NCI-H146 treated with DMSO at 0.1 percent for 48 hours (cell line): ENCODE results near the gene HNMT.
"Not testable (repeated sequence)": the region's sequence is repeated elsewhere in the genome, so short reads cannot be mapped to it uniquely, and the experiment has no call there.

Experiments used
- DNase-seq: peaks from one replicate; lab custom pipeline; 2025; ENCODE audit not compliant: unreplicated experiment; lab: John Stamatoyannopoulos, UW

The HNMT gene

GRCh38 chr2:137973280-137973679 is 9.0 kb downstream of the HNMT start:
- DNase-seq = no peak

DNA sequence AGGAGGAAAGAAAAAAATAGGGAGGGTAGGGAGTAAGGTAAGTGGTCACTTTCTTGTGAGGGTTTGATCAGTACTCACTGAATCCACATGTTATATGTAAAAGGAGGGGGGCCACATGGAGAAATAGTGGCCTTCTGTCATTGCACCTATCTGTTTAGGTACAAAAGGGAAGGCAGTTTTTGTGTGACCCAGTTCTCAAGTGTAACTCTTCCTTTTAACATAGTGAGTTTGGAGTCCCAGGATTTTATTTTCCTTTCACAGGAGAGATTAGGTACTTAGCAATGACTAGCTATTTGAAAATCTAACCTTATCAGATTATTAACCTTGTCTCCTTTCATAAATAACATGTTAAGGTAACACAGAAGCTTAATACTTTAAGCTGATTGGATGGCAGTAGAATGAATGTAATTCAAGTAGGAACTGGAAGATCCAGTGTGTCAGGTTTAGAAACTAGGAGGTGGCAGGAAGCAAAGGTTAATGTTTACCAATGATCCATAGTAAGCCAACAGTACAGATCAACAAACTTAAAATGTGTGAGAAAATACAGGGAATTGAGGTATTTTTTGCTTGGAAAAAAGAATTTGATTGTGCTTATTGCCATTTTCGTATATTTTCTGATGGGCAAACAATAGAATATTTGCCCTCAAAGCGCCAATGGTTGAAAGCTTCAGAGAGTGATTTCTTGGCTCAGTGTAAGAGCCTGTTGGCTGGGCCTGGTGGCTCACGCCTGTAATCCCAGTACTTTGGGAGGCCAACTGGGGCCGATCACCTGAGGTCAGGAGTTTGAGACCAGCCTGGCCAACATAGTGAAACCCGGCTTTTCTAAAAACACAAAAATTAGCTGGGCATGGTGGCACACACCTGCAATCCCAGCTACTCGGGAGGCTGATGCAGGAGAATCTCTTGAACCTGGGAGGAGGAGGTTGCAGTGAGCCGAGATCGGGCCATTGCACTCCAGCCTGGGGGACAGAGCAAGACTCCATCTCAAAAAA is 11.3 kb downstream of the HNMT start:
- DNase-seq = no peak

DNA sequence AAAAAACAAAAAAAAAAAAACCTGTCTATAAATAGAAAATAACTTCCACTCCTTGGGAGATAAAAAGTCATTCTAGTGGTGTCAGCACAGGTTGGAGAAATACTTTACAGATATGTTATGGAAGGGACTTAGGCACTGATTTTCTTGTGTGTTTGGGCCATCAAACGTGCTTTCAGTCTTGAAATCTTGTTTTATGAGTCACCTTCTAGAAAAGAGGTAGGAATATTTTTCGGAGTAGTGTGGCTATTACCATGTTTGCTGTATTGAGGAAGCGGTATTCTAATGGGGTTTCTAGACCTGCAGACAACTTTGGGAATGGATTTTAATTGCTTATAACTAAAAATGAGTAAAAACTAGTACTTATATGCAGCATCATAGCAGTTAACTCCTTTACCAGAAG is 12.0 kb downstream of the HNMT start:
- DNase-seq = no peak

DNA sequence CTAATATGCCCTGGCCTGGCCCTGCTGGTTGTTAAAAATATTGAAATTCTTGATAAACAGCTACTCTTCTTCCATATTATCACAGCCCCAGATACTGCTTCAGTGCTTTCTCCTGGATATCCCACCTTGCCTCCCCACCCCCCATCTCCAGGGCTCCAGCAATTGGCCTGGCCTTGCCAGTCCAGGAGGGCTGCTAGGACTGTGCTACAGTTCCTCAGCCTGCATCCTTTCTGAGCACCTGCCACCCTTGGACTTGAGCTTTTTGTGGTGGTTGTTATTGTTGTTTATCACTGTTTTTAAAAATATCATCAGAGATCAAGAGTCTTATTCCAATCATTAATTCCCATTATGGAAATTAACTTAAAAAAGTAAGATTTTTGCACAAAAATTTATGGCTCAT is 13.5 kb downstream of the HNMT start:
- DNase-seq = no peak

- DNase-seq = no peak
Observed at GRCh38 chr2:137980459-137980858, 16.2 kb downstream of the HNMT start.

- DNase-seq = no peak
Observed at GRCh38 chr2:137981112-137981656, 16.9 kb downstream of the HNMT start.

DNA sequence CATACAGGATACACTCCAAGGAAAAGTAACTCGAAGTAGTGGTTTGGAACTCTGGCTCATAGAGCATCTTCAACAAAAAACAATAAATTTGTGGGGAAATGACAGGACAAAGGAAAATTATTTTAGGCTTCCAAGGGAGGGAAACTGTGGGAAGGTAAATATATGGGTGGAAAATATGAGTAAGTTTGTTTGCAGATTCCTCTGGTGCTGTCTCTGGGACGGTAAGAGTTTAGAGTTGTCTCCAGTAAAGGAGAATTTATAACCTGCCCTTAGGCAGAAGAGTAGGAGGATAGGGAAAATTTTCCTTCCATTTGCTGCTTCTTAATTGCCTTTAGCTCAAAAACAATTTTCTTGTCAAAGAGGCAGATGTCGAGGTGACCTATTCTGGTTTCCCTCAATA is 19.3 kb downstream of the HNMT start:
- no peak for DNase-seq

GRCh38 chr2:137986268-137986667 is 22.0 kb downstream of the HNMT start:
- DNase-seq = no peak

DNA sequence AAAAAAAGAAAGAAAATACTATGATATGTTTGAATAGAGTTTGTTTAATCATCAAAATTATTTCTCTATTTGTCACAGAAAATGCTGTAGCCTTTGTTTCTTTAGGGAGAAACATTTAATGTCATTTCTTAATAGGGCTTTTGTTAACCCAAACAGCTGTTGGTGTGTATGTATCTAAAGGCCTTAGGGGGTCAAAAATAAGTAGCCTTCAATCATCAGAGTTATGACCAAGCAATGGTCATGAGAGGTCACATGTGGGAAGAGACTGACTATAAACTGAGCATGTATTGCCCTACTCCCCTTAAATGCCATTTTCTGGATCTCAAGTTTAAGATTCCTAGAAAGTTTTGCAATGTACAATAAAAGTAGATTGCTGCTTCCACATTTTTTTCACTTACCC is 22.7 kb downstream of the HNMT start:
- no peak for DNase-seq

DNA sequence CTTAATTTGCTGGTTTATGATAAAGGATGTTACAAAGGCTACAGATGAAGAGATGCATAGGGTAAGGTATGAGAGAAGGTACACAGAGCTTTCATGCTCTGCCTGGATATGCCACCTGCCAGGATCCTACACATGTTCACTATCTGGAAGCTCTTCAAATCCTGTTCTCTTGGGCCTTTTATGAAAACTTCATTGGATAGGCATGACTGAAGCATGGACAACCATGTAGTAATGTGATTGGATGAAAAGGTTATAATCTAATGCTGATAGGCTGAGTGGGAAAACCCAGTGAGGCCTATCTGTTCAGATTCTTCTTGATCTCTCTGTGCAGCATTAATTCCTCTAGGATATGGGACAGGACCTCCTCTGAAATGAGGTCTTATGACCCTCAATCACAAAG is 26.8 kb downstream of the HNMT start:
- DNase-seq = no peak

GRCh38 chr2:137992039-137992646 is 27.9 kb downstream of the HNMT start:
- DNase-seq = no peak

GRCh38 chr2:137993715-137994476 is 29.6 kb downstream of the HNMT start:
- not testable (repeated sequence) for DNase-seq

DNA sequence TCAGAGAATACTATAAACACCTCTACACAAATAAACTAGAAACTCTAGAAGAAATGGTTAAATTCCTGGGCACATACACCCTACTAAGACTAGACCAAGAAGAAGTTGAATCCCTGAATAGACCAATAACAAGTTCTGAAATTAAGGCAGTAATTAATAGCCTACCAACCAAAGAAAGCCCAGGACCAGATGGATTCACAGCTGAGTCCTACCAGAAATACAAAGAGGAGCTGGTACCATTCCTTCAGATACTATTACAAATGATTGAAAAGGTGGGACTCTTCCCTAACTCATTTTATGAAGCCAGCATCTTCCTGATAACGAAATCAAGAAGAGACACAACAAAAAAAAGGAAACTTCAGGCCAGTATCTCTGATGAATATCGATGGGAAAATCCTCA is 31.1 kb downstream of the HNMT start:
- DNase-seq = not testable (repeated sequence)

DNA sequence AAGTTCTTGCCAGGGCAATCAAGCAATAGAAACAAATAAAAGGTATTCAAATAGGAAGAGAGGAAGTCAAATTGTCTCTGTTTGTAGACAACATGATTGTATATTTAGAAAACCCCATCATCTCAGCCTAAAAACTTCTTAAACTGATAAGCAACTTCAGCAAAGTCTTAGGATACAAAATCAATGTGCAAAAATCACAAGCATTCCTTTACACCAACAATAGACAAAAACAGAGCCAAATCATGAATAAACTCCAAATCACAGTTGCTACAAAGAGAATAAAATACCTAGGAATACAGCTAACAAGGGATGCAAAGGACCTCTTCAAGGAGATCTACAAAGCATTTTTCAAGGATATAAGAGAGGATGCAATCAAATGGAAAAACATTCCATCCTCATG is 31.9 kb downstream of the HNMT start:
- not testable (repeated sequence) for DNase-seq

DNA sequence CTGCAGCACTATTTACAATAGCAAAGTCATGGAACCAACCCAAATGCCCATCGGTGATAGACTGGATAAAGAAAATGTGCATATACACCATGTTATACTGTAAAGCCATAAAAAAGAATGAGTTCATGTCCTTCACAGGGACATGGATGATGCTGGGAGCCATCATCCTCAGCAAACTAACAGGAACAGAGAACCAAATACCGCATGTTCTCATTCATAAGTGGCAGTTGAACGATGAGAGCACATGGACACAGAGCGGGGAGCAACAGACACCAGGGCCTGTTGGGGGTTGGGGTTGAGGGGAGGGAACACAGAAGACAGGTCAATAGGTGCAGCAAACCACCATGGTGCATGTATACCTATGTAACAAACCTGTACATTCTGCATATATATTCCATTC is 33.5 kb downstream of the HNMT start:
- DNase-seq = no peak

- no peak for DNase-seq
Observed at GRCh38 chr2:137998503-137998902, 34.2 kb downstream of the HNMT start.

GRCh38 chr2:137999273-137999672 is 35.0 kb downstream of the HNMT start:
- DNase-seq = no peak

DNA sequence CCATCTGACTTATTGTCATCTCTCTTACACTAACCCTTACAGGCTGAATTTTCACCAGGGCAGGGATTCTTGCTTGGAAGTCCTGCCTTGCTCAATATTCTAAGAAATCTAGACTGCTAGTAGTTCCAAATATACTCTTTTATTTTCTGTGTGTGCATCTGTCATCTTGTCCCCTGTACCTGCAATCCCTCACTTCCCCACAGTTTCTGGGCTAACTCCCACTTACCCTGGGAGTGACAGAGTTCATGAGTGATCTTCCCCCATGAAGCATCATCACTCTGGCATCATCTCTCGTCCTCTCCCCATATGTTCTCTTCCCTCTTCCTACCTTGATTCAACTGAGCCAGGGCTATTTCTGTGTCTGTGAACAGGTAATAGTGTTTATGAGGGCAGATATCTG is 35.7 kb downstream of the HNMT start:
- no peak for DNase-seq

DNA sequence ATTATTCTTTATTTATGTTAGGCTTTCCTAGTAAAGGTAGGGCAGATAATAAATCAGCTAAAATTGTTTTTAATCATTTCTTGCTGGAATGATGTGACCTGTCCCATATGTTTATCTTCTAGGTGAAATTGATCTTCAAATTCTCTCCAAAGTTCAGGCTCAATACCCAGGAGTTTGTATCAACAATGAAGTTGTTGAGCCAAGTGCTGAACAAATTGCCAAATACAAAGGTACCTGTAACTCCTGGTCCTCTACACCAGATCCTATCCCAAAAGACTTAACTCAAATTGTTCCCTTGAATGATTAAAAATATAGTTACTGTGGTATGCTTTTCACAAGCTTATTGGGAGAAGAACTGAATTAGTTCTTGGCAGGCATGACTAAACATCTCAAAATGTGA is 36.5 kb downstream of the HNMT start:
- DNase-seq = no peak

GRCh38 chr2:138003411-138003810 is 39.1 kb downstream of the HNMT start:
- no peak for DNase-seq

DNA sequence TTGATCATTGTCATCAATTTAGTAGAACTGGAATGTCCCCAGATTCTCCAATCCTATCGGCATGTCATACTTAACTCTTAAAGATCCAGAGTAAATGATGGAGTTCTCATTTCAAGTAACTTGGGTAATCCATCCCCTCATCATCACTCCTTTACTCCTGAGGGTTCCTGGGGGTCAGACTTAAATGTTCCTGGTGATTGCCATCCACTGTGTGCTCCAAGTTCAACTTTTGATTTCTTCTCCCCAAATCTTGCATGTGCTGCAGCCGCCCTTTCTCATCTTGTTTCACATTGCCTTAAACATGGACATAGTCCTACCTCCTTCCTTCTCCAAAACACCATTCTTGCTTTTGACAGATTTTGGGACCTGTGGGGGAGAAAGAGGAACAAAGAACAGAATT is 43.2 kb downstream of the HNMT start:
- DNase-seq = no peak
